ENCODE results near the gene LMCD1. TPM values are rescaled to one million over a fixed set of nuclear protein-coding genes. Genes with fewer than 3 reads are reported as not detected.

Gene LMCD1
- total RNA-seq, 1 donor = 95.0 TPM

- TF ChIP-seq, protein P1, sequence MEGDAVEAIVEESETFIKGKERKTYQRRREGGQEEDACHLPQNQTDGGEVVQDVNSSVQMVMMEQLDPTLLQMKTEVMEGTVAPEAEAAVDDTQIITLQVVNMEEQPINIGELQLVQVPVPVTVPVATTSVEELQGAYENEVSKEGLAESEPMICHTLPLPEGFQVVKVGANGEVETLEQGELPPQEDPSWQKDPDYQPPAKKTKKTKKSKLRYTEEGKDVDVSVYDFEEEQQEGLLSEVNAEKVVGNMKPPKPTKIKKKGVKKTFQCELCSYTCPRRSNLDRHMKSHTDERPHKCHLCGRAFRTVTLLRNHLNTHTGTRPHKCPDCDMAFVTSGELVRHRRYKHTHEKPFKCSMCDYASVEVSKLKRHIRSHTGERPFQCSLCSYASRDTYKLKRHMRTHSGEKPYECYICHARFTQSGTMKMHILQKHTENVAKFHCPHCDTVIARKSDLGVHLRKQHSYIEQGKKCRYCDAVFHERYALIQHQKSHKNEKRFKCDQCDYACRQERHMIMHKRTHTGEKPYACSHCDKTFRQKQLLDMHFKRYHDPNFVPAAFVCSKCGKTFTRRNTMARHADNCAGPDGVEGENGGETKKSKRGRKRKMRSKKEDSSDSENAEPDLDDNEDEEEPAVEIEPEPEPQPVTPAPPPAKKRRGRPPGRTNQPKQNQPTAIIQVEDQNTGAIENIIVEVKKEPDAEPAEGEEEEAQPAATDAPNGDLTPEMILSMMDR (IDR thresholded peaks at IDR 0.05; ENCODE audit: insufficient read depth, low read depth, low read length) = no peak
Observed at GRCh38 chr3:8509961-8510360, 8.3 kb downstream of the LMCD1 start.

GRCh38 chr3:8512234-8512633 lies 10.6 kb downstream of the LMCD1 start:
- DNase-seq (ENCODE audit: low read depth) = no peak
- no peak overlapping the region for H3K4me3 ChIP-seq (ENCODE audit: low read depth, low read length)
- TF ChIP-seq, protein P1 (IDR thresholded peaks at IDR 0.05; ENCODE audit: insufficient read depth, low read depth, low read length) = no peak

More at GRCh38 chr3:8509961-8510360, 8.3 kb downstream of the LMCD1 start:
- DNase-seq (ENCODE audit: low read depth) = peak; percentile 91
- H3K4me3 ChIP-seq (ENCODE audit: low read depth, low read length) = no peak overlapping the region

GRCh38 chr3:8516047-8516661 lies 14.5 kb downstream of the LMCD1 start:
- DNase-seq (ENCODE audit: low read depth) = no peak
- no peak overlapping the region for H3K4me3 ChIP-seq (ENCODE audit: low read depth, low read length)

GRCh38 chr3:8516783-8517182 lies 15.2 kb downstream of the LMCD1 start:
- no peak for DNase-seq (ENCODE audit: low read depth)
- no peak overlapping the region for H3K4me3 ChIP-seq (ENCODE audit: low read depth, low read length)
- TF ChIP-seq, protein P1 (IDR thresholded peaks at IDR 0.05; ENCODE audit: insufficient read depth, low read depth, low read length) = no peak

More at GRCh38 chr3:8516047-8516661, 14.5 kb downstream of the LMCD1 start:
- TF ChIP-seq, protein P1 (IDR thresholded peaks at IDR 0.05; ENCODE audit: insufficient read depth, low read depth, low read length) = no peak

GRCh38 chr3:8517487-8517886 lies 15.9 kb downstream of the LMCD1 start:
- no peak overlapping the region for H3K4me3 ChIP-seq (ENCODE audit: low read depth, low read length)
- DNase-seq (ENCODE audit: low read depth) = no peak
- TF ChIP-seq, protein P1 (IDR thresholded peaks at IDR 0.05; ENCODE audit: insufficient read depth, low read depth, low read length) = no peak

DNA sequence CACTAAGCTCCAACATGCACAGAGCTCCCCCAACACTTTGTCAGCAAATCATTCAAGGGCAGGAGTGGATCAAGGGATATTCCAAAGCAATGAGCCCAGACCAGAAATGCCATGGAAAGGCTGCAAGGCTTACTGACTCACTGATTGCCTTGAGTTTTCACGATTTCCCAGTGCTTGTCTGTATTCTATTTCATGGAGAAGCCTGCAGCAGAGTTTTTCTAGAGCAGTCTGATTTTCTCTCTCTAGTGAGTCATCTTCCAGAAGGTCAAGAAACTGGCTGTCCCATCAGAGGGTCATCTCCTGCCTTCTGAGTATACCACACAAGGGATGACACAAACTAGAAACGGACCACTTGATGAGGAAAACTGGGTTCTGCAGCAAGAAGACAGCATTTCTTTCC lies 16.5 kb downstream of the LMCD1 start:
- no peak overlapping the region for H3K4me3 ChIP-seq (ENCODE audit: low read depth, low read length)
- TF ChIP-seq, protein P1 (IDR thresholded peaks at IDR 0.05; ENCODE audit: insufficient read depth, low read depth, low read length) = no peak
- peak; percentile 59 for DNase-seq (ENCODE audit: low read depth)

DNA sequence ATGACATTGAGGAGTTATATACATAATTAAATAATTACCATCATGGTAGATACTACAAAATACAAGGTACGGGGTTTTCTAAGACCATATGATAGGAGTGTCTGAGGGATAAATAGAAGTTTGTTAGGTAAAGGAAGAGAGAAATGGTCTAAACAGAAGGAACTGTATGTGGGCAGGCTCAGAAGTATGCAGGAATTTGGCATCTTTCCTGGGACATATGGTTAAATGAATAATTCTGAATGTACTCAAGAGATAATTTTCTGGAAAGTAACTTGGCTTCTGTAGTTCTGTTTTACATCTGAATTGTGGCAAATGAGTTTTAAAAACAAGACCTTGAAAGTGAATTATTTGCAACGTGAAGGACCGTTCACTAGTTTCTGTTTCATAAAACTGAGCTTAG lies 17.5 kb downstream of the LMCD1 start:
- DNase-seq (ENCODE audit: low read depth) = peak; percentile 86
- no peak overlapping the region for H3K4me3 ChIP-seq (ENCODE audit: low read depth, low read length)

More for the DNA sequence above, 17.5 kb downstream of the LMCD1 start:
- TF ChIP-seq, protein P1 (IDR thresholded peaks at IDR 0.05; ENCODE audit: insufficient read depth, low read depth, low read length) = no peak

Measured in fibroblast of villous mesenchyme (primary cell).